ENCODE data around the gene CES5A. TPM values are rescaled to one million over a fixed set of nuclear protein-coding genes. Genes with fewer than 3 reads are reported as not detected.

The CES5A gene
- total and polyA plus RNA-seq, 2 of the 8 experiments (the other 6 are each of a cell fraction or from before 2014, with no cell fraction given): not detected

DNA sequence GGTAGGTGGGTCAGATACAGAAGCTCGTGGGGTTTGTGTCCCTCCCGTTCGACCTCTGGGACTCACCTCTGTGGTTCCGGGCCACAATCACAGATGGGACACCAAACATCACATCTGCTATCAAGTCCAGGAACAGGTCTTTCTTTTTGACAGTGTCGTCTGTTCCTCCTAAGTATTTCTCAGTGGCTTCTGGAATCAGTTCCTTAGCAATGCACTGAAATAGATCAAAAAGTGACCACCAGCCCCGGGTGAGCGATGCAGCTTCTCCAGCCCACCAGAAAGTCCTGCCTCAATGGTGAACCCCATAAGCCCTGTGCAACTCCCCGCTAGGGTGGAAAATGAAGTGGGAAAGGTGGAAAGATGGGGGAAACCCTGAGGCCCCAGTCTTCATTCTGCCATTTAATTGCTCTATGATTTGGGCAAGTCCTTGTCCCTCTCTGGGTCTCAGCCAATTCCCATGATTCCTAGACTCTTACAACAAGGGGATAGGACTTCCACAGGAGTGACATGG, 64.7 kb downstream of the CES5A start (continued):
- TF ChIP-seq USF2 (IDR thresholded peaks at IDR 0.05; ENCODE audit: low read length): no peak
- no peak for TF ChIP-seq BRCA1 (IDR thresholded peaks at IDR 0.05; ENCODE audit: low read depth, low read length)
- TF ChIP-seq, protein P1, sequence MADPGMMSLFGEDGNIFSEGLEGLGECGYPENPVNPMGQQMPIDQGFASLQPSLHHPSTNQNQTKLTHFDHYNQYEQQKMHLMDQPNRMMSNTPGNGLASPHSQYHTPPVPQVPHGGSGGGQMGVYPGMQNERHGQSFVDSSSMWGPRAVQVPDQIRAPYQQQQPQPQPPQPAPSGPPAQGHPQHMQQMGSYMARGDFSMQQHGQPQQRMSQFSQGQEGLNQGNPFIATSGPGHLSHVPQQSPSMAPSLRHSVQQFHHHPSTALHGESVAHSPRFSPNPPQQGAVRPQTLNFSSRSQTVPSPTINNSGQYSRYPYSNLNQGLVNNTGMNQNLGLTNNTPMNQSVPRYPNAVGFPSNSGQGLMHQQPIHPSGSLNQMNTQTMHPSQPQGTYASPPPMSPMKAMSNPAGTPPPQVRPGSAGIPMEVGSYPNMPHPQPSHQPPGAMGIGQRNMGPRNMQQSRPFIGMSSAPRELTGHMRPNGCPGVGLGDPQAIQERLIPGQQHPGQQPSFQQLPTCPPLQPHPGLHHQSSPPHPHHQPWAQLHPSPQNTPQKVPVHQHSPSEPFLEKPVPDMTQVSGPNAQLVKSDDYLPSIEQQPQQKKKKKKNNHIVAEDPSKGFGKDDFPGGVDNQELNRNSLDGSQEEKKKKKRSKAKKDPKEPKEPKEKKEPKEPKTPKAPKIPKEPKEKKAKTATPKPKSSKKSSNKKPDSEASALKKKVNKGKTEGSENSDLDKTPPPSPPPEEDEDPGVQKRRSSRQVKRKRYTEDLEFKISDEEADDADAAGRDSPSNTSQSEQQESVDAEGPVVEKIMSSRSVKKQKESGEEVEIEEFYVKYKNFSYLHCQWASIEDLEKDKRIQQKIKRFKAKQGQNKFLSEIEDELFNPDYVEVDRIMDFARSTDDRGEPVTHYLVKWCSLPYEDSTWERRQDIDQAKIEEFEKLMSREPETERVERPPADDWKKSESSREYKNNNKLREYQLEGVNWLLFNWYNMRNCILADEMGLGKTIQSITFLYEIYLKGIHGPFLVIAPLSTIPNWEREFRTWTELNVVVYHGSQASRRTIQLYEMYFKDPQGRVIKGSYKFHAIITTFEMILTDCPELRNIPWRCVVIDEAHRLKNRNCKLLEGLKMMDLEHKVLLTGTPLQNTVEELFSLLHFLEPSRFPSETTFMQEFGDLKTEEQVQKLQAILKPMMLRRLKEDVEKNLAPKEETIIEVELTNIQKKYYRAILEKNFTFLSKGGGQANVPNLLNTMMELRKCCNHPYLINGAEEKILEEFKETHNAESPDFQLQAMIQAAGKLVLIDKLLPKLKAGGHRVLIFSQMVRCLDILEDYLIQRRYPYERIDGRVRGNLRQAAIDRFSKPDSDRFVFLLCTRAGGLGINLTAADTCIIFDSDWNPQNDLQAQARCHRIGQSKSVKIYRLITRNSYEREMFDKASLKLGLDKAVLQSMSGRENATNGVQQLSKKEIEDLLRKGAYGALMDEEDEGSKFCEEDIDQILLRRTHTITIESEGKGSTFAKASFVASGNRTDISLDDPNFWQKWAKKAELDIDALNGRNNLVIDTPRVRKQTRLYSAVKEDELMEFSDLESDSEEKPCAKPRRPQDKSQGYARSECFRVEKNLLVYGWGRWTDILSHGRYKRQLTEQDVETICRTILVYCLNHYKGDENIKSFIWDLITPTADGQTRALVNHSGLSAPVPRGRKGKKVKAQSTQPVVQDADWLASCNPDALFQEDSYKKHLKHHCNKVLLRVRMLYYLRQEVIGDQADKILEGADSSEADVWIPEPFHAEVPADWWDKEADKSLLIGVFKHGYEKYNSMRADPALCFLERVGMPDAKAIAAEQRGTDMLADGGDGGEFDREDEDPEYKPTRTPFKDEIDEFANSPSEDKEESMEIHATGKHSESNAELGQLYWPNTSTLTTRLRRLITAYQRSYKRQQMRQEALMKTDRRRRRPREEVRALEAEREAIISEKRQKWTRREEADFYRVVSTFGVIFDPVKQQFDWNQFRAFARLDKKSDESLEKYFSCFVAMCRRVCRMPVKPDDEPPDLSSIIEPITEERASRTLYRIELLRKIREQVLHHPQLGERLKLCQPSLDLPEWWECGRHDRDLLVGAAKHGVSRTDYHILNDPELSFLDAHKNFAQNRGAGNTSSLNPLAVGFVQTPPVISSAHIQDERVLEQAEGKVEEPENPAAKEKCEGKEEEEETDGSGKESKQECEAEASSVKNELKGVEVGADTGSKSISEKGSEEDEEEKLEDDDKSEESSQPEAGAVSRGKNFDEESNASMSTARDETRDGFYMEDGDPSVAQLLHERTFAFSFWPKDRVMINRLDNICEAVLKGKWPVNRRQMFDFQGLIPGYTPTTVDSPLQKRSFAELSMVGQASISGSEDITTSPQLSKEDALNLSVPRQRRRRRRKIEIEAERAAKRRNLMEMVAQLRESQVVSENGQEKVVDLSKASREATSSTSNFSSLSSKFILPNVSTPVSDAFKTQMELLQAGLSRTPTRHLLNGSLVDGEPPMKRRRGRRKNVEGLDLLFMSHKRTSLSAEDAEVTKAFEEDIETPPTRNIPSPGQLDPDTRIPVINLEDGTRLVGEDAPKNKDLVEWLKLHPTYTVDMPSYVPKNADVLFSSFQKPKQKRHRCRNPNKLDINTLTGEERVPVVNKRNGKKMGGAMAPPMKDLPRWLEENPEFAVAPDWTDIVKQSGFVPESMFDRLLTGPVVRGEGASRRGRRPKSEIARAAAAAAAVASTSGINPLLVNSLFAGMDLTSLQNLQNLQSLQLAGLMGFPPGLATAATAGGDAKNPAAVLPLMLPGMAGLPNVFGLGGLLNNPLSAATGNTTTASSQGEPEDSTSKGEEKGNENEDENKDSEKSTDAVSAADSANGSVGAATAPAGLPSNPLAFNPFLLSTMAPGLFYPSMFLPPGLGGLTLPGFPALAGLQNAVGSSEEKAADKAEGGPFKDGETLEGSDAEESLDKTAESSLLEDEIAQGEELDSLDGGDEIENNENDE (IDR thresholded peaks at IDR 0.05; ENCODE audit: insufficient replicate concordance, low read length): no peak
- no peak for TF ChIP-seq GABPA (IDR thresholded peaks at IDR 0.05; ENCODE audit: borderline replicate concordance, insufficient read depth, low read length)
- TF ChIP-seq SP2 (IDR thresholded peaks at IDR 0.05; ENCODE audit: low read length): no peak
- TF ChIP-seq POU5F1 (IDR thresholded peaks at IDR 0.05; ENCODE audit: low read depth, low read length): no peak
- TF ChIP-seq BCL11A (IDR thresholded peaks at IDR 0.05; ENCODE audit: low read depth in 2 of 2, low read length in 2 of 2): no peak
- no peak for TF ChIP-seq SIN3A (conservative IDR thresholded peaks at IDR 0.05 in 1 of 2, IDR thresholded peaks at IDR 0.05 in 1 of 2; ENCODE audit: low read depth in 1 of 2, low read length in 2 of 2)
- TF ChIP-seq SRF (IDR thresholded peaks at IDR 0.05; ENCODE audit: low read depth, low read length): no peak

Data from H1 (cell line).